NT2/D1 (cell line): ENCODE results near the gene GTPBP4.

Source experiments
- DNase-seq: peaks from one replicate; pipeline ENCODE4 v3.0.0-alpha.2; 2011; ENCODE audit warnings: low read depth, low spot score
- H3K27me3 ChIP-seq: 2 replicates; pipeline ENCODE4 v1.6.0; 2011; ENCODE audit warnings: mild to moderate bottlenecking; ENCODE audit not compliant: insufficient read length, insufficient read depth
- H3K36me3 ChIP-seq: 2 replicates; pipeline ENCODE4 v1.6.1; 2011; ENCODE audit warnings: mild to moderate bottlenecking, low read length, mixed read lengths; ENCODE audit not compliant: insufficient read depth, insufficient read length
- H3K4me1 ChIP-seq: 2 replicates; pipeline ENCODE4 v1.5.1; 2011; ENCODE audit not compliant: insufficient read depth, insufficient read length
- H3K4me3 ChIP-seq: 2 replicates; pipeline ENCODE4 v1.5.1; 2011; ENCODE audit warnings: low read depth; ENCODE audit not compliant: insufficient read length
- H3K9ac ChIP-seq: 2 replicates; pipeline ENCODE4 v1.6.0; 2011; ENCODE audit warnings: low read depth; ENCODE audit not compliant: insufficient read length
- H3K9me3 ChIP-seq: 2 replicates; pipeline ENCODE4 v1.5.1; 2011; ENCODE audit warnings: mild to moderate bottlenecking, low read length; ENCODE audit not compliant: insufficient read depth
- SUZ12 ChIP-seq: IDR thresholded peaks from 2 replicates; pipeline ENCODE4 v1.6.1; 2011; ENCODE audit not compliant: insufficient read length, insufficient read depth; ENCODE audit errors: extremely low read depth
- YY1 ChIP-seq: IDR thresholded peaks from 2 replicates; pipeline ENCODE4 v1.6.1; 2011; ENCODE audit not compliant: insufficient read length, insufficient read depth
- ZNF274 ChIP-seq: IDR thresholded peaks from 2 replicates; pipeline ENCODE4 v1.6.1; 2011; ENCODE audit warnings: mild to moderate bottlenecking, low read depth, low read length

The GTPBP4 gene

GRCh38 chr10:966466-967235 is 21.6 kb upstream of the GTPBP4 start:
- Histone ChIP-seq H3K4me3 (no peak overlapping the region), H3K27me3 (no peaks in the 10 kb centered on the region), H3K36me3 (no peaks in the 10 kb centered on the region), H3K9ac (no peak overlapping the region), H3K4me1 (peaks cover 2% of the 10 kb centered on the region), H3K9me3 (no peaks in the 10 kb centered on the region)
- TF ChIP-seq YY1 (no peak), SUZ12 (no peak), ZNF274 (no peak)
- no peak for DNase-seq

GRCh38 chr10:968546-969199 is 19.6 kb upstream of the GTPBP4 start:
- no peak for TF ChIP-seq ZNF274
- no peak for TF ChIP-seq YY1
- no peak for TF ChIP-seq SUZ12
- Histone ChIP-seq H3K36me3 (no peaks in the 10 kb centered on the region), H3K4me3 (no peak overlapping the region), H3K9ac (no peak overlapping the region), H3K27me3 (no peaks in the 10 kb centered on the region), H3K9me3 (no peaks in the 10 kb centered on the region), H3K4me1 (peaks cover 2% of the 10 kb centered on the region)
- no peak for DNase-seq

DNA sequence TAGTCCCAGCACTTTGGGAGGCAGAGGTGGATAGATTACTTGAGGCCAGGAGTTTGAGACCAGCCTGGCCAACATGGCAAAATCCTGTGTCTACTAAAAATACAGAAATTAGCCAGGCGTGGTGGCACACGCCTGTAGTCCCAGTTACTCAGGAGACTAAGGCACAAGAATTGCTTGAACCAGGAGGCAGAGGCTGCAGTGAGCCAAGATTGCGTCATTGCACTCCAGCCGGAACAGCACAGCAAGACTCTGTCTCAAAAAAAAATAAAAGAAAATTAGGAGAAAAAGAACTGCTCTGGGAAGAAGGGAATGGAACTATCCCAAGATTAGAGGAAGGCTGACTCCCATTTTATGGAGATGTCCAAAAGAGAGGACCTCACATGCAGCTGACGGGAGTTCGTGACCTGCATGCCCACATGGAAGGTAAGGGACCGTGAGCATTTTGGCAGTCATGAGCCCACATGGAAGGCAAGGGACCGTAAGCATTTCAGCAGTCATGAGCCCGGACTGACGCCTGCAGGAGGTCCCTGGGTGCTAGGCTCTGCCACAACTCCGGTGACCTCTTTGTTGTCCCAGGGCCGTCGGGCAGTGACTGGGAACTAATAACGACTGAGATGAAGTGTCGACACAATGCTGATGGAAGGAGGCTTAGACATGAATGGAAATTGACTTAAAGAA is 18.6 kb upstream of the GTPBP4 start:
- Histone ChIP-seq H3K9ac (no peak overlapping the region), H3K9me3 (no peaks in the 10 kb centered on the region), H3K27me3 (no peaks in the 10 kb centered on the region), H3K4me1 (peaks cover 2% of the 10 kb centered on the region), H3K4me3 (no peak overlapping the region), H3K36me3 (no peaks in the 10 kb centered on the region)
- no peak for DNase-seq
- TF ChIP-seq SUZ12 (no peak), YY1 (no peak), ZNF274 (no peak)

- Histone ChIP-seq H3K4me1 (peaks cover 2% of the 10 kb centered on the region), H3K4me3 (no peak overlapping the region), H3K9ac (no peak overlapping the region), H3K9me3 (no peaks in the 10 kb centered on the region), H3K36me3 (no peaks in the 10 kb centered on the region), H3K27me3 (no peaks in the 10 kb centered on the region)
- no peak for DNase-seq
- TF ChIP-seq YY1 (no peak), SUZ12 (no peak), ZNF274 (no peak)
These were observed 17.7 kb upstream of the GTPBP4 start for GRCh38 chr10:970311-971149.

- TF ChIP-seq YY1 = no peak
- no peak for TF ChIP-seq SUZ12
- no peak for TF ChIP-seq ZNF274
- DNase-seq = no peak
- Histone ChIP-seq H3K9ac (no peak overlapping the region), H3K4me3 (no peak overlapping the region), H3K27me3 (no peaks in the 10 kb centered on the region), H3K4me1 (peaks cover 2% of the 10 kb centered on the region), H3K9me3 (no peaks in the 10 kb centered on the region), H3K36me3 (no peaks in the 10 kb centered on the region)
These were observed 17.1 kb upstream of the GTPBP4 start for GRCh38 chr10:971150-971542.

GRCh38 chr10:971613-972012 is 16.6 kb upstream of the GTPBP4 start:
- no peak for DNase-seq
- H3K27me3 ChIP-seq = no peaks in the 10 kb centered on the region
- no peaks in the 10 kb centered on the region for H3K9me3 ChIP-seq
- TF ChIP-seq ZNF274 = no peak
- TF ChIP-seq SUZ12 = no peak
- no peak for TF ChIP-seq YY1
- no peak overlapping the region for H3K4me3 ChIP-seq
- no peaks in the 10 kb centered on the region for H3K36me3 ChIP-seq
- peaks cover 2% of the 10 kb centered on the region for H3K4me1 ChIP-seq
- H3K9ac ChIP-seq = no peak overlapping the region

DNA sequence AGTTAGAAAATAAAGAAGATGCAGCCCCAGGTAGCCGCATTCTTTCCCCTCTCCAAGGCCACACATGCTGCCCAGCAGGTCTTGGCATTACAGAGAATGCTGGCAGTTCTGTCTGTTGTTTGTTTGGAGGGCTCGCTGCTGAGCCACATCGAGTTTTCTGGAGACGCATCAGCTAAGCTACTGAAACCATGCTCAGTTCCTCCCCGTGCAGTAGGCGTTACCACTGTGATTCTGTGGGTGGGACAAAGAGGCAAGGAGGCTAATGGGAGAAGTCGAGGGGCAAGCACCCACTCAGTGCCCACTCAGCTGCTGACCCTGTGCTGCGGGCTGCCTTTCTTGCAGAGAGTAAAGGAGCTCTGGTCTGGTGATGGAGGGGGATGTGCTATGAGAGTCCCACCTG is 15.5 kb upstream of the GTPBP4 start:
- Histone ChIP-seq H3K36me3 (peaks cover 3% of the 10 kb centered on the region), H3K4me1 (no peaks in the 10 kb centered on the region), H3K9me3 (no peaks in the 10 kb centered on the region), H3K9ac (no peak overlapping the region), H3K27me3 (no peaks in the 10 kb centered on the region), H3K4me3 (no peak overlapping the region)
- no peak for DNase-seq
- TF ChIP-seq YY1 (no peak), SUZ12 (no peak), ZNF274 (no peak)
